Measurements from ENCODE around the gene NDUFV2. TPM values are rescaled to one million over a fixed set of nuclear protein-coding genes. Genes with fewer than 3 reads are reported as not detected.

The NDUFV2 gene
- total and polyA plus RNA-seq, 2 donors (not counting 3 experiments of a cell fraction or from before 2014, with no cell fraction given): 65.7 to 152 TPM

DNA sequence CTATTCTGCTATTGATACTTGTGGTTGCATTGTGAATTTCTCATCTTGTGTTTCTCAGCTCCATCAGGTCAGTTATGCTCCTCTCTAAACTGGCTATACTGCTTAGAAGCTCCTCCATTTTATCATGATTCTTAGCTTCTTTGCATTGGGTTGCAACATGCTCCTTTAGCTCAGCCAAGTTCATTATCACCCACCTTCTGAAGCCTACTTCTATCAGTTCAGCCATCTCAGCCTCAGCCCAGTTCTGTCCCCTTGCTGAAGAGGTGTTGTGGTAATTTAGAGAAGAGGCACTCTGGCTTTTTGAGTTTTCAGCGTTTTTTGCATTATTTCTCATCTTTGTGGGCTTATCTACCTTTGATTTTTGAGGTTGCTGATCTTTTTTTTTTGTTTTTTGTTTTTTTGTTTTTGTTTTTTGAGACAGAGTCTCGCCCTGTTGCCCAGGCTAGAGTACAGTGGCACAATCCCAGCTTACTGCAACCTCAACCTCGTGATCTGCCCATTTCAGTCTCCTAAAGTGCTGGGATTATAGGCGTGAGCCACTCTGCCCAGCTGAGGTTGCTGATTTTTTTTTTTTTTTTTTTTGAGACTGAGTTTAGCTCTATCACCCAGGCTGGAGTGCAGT lies 70.1 kb downstream of the NDUFV2 start:
- Histone ChIP-seq H3K79me2 (ENCODE audit: control insufficient read depth, insufficient read depth, low read length) (peaks cover 60% of the 10 kb centered on the region), H3K4me2 (ENCODE audit: insufficient read depth, low read length) (no peak overlapping the region), H3K4me3 (replicated peaks in 1 of 3; ENCODE audit: insufficient read depth in 1 of 3, low read depth in 1 of 3, low read length in 3 of 3) (no peak overlapping the region), H3K4me1 (ENCODE audit: control insufficient read depth, extremely low read depth, insufficient read depth, low read length) (peaks cover 3% of the 10 kb centered on the region), H3K9me3 (replicated peaks; ENCODE audit: control insufficient read depth, insufficient read depth, low read length) (no peaks in the 10 kb centered on the region), H3K27me3 (ENCODE audit: control insufficient read depth in 2 of 2, insufficient read depth in 2 of 2, low read length in 2 of 2) (no peaks in the 10 kb centered on the region), H4K20me1 (replicated peaks; ENCODE audit: control insufficient read depth, extremely low read depth, insufficient read depth, low read length) (no peaks in the 10 kb centered on the region), H3K9me1 (replicated peaks; ENCODE audit: control insufficient read depth, extremely low read depth, insufficient read depth, low read length) (no peaks in the 10 kb centered on the region), H2AFZ (ENCODE audit: low read depth, low read length) (no peak overlapping the region), H3K27ac (ENCODE audit: insufficient read depth, low read depth, low read length) (no peak overlapping the region), H3K36me3 (ENCODE audit: control insufficient read depth in 2 of 2, extremely low read depth in 1 of 2, insufficient read depth in 2 of 2, low read length in 2 of 2) (no peaks in the 10 kb centered on the region), H3K9ac (replicated peaks; ENCODE audit: extremely low read depth, insufficient read depth, low read length) (no peak overlapping the region)
- no TSS peak for BruUV-seq (replicated peaks)
- intact Hi-C loops (cut with micrococcal nuclease): no loop called here
- POLR2A ChIA-PET: no interaction called here
- no peak for FAIRE-seq
- DNase-seq (ENCODE audit: low read depth, low spot score): no peak
- dilution Hi-C loops (cut with MboI; ENCODE audit: extremely low pct_ligation_motif_present, low sequenced_read_pairs): no loop called here
- TF ChIP-seq JUN (IDR thresholded peaks at IDR 0.05; ENCODE audit: borderline replicate concordance, insufficient read depth, insufficient read length, low read depth): no peak
- TF ChIP-seq MYC (IDR thresholded peaks at IDR 0.05; ENCODE audit: low read depth, low read length): no peak
- TF ChIP-seq, protein P1, sequence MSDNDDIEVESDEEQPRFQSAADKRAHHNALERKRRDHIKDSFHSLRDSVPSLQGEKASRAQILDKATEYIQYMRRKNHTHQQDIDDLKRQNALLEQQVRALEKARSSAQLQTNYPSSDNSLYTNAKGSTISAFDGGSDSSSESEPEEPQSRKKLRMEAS (IDR thresholded peaks at IDR 0.05; ENCODE audit: insufficient read depth, insufficient read length): no peak
- TF ChIP-seq EZH2 (IDR thresholded peaks at IDR 0.05; ENCODE audit: borderline replicate concordance, low read depth, low read length, severe bottlenecking): no peak
- TF ChIP-seq, protein P2, sequence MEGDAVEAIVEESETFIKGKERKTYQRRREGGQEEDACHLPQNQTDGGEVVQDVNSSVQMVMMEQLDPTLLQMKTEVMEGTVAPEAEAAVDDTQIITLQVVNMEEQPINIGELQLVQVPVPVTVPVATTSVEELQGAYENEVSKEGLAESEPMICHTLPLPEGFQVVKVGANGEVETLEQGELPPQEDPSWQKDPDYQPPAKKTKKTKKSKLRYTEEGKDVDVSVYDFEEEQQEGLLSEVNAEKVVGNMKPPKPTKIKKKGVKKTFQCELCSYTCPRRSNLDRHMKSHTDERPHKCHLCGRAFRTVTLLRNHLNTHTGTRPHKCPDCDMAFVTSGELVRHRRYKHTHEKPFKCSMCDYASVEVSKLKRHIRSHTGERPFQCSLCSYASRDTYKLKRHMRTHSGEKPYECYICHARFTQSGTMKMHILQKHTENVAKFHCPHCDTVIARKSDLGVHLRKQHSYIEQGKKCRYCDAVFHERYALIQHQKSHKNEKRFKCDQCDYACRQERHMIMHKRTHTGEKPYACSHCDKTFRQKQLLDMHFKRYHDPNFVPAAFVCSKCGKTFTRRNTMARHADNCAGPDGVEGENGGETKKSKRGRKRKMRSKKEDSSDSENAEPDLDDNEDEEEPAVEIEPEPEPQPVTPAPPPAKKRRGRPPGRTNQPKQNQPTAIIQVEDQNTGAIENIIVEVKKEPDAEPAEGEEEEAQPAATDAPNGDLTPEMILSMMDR (IDR thresholded peaks at IDR 0.05; ENCODE audit: extremely low read depth in 1 of 2, insufficient read depth in 1 of 2, low read depth in 1 of 2, low read length in 2 of 2): no peak
- no peak for TF ChIP-seq GATA2 (IDR thresholded peaks at IDR 0.05; ENCODE audit: insufficient read depth, insufficient read length, low read depth, low read length)
- no peak for TF ChIP-seq FOS (IDR thresholded peaks at IDR 0.05; ENCODE audit: borderline replicate concordance, insufficient read depth, low read length)
- TF ChIP-seq POLR2AphosphoS5 (IDR thresholded peaks at IDR 0.05; ENCODE audit: insufficient read depth, low read depth, low read length): no peak
- no peak for TF ChIP-seq POLR2A (IDR thresholded peaks at IDR 0.05; ENCODE audit: low read depth, low read length)
- CTCF ChIA-PET: interaction anchor here (1.2 kb wide), 1 partner anchor 25 kb away, joined by 4 read pairs; no protein-coding TSS in a partner anchor

All from endothelial cell of umbilical vein (primary cell).